GM10847 (cell line): ENCODE data around the gene NFYA.

Source experiments
- POLR2A ChIP-seq: IDR thresholded peaks from 2 replicates; pipeline ENCODE4 v1.6.1; 2011; ENCODE audit not compliant: insufficient read length; ENCODE audit errors: extremely low read depth

NFYA gene

DNA sequence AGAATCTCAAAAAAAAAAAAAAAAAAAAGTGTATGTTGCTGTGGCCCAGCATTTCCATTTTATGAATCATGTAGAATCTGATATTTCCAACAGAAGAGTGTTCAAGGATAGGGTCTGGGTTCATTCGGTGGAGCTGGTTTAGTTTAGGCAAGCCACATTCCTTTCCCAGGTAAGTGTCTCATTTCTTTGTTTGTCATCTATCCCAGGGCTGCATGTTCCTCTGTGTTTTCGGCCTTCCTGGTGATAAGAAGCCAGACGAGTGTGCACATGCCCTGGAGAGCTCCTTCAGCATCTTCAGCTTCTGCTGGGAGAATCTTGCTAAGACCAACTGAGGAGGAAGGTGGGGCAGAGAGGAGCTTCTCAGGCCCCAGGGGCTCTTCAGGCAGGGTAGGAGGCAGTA is 38.2 kb downstream of the NFYA start:
- no peak for TF ChIP-seq POLR2A

DNA sequence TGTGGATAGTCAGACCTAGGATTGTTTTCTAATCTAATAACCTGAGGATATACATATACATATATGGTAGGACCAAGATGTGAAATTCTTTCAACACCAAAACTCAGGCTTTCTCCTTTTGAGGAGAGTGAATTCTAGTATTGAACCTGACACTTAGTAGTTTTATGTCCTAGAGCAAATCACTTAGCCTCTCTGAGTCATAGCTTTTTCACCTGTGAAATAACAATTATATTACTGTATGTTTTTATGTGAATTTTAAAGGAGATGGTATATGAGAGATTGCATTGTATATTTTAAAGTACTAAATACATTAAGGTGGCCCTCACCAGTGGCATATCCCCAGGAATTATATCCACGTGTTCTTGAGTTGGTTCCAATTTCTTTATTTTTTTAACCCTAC is 46.7 kb downstream of the NFYA start:
- TF ChIP-seq POLR2A, result no peak

DNA sequence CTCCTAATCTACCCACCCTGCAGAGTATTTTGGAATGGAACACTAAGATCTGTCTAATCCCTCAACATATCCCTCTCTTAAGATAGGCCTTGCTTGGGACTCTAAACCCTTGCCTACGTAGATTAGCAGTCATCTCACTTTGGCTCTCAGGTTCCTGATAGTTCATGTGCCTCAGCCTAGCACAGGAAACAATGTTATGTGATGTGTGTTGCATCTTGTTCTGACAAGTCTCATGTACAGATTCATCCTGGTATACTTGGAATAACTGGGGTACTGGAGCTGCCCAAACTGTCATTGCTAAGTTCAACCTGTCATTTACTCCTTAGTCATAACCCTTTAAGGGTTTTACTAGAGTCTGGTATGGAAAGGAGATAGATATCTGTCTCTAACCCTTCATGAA is 47.3 kb downstream of the NFYA start:
- no peak for TF ChIP-seq POLR2A

DNA sequence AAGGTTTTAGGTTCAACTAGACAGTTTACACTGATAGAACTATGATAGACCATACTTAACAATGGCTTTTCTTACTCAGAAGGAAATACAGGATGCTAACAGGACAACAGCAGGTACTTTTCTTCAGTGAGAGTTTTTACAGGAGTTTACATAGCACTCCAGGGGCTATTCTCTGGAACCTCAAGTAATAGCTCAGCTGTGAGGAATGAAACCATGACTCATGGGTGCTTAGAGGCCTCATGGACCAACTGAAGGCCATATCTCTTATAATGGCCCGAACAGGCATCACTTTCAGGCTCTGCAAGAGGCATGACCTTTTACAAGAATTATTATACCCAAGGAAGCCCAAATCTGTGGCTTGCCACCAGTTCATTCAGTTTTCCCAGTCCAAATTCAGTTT is 49.6 kb downstream of the NFYA start:
- TF ChIP-seq POLR2A, result no peak

DNA sequence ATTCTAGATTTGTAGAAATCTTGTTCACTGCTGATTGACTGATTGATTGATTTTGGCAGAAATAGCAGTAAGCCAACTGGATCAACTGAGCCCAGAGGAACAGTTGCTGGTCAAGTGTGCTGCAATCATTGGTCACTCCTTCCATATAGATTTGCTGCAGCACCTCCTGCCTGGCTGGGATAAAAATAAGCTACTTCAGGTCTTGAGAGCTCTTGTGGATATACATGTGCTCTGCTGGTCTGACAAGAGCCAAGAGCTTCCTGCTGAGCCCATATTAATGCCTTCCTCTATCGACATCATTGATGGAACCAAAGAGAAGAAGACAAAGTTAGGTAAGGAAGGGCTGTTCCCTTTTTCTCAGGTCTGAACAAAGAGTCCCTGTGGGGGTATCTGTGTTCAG is 50.1 kb downstream of the NFYA start:
- no peak for TF ChIP-seq POLR2A

DNA sequence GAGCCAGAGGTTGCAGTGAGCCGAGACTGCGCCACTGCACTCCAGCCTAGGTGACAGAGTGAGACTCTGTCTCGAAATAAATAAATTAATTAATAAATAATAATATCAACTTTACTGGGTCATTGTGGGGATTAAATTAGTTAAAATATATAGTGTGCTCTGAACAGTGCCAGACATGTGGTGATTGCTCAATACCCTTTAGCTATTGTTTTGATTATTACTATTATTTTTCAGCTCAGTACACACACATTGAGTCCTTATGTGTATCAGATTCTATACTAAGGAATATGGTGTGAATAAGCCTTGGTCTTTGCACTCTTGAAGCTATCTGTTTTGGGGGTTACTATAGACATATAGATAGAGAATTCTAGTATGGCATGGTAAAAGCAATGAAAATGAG is 52.5 kb downstream of the NFYA start:
- TF ChIP-seq POLR2A, result no peak

DNA sequence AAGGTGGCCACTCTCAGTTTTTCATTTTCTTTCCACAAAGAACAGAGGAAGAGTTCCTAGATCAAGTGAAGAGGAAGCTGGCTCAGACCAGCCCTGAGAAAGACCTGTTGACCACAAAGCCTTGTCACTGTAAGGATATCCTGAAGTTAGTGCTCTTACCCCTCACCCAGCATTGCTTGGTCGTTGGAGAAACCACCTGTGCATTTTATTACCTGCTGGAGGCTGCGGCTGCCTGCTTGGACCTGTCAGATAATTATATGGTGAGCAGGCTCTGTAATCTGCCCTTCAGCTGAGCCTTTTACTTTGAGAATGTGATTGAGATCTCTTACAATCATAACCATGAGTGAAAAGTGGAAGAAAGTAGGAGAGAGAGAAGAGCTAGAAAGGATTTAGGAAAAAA is 59.5 kb downstream of the NFYA start:
- no peak for TF ChIP-seq POLR2A

DNA sequence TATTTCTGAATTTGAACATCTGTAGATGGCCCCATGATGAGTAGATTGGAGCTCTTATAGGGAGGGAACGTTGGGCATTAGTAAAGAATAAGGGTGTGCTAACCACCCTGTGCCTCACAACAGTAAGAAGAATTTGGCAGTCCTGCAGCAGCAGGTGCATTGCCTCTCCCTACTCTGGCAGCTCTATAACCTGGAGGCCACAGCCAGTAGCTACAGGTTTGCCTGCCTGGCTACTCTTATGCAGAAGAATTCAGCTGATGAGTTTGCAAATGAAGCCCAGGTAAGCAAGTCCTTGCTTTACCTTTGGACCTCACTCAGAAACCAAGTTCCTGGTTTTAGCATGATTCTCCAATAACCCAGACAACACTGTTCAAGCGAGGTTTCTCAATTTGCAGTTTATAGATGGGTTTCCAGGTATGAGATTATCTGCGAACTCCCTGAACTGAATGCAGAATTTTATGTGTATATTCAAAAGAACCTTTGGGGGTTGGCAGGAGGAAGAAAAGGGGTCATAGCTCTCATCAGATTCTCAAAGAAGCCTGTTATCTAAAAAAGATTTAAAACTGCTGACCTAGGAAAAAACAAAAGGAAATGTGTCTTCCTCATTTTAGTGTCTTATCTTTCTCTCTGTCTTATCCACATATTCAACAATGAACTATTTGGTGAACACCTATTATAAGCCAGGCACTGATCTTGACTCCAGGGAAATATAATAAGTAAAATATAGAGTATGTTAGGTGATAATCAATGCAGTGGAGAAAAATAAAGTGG is 62.5 kb downstream of the NFYA start:
- TF ChIP-seq POLR2A, result no peak

DNA sequence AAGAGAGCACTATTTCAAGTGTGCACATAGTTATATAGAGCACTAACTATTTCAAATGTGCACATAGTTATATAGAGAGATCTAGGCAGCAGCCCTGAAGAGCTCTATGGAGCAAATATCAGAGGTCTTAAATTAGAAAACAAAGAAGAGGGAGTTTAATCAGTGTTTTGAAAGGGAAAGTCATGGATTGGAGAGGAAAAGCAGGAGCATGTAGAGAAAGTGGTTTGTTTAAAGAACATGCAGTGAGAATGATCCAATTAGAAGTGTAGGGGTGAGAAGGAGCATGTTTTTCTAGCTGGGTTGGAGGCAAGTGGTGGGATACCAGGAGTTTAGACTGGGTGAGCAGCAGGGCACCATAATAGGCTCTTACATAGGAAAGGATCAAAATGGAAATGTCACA is 64.1 kb downstream of the NFYA start:
- TF ChIP-seq POLR2A, result no peak

DNA sequence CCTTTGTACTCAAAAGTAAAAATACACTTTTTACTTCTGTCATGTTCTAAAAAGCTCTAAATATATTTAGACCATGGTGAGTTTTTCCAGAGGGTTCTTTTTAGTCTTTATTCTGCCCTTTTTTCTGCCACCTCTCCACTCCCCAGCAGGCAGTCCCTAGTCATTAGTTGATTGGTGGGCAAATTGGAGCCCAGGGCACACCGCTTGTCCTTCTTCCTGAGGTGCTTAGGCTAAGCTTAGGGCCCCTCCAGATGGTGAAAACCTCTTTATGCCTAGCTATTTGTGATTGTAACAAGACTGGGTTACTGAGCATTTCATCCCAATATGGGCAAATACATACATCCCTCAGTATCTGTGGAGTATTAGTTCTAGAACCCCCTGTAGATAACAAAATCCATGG is 75.1 kb downstream of the NFYA start:
- TF ChIP-seq POLR2A, result no peak
